GM19452 (cell line): ENCODE results near the gene UTS2R.
"Not testable (repeated sequence)": the region's sequence is repeated elsewhere in the genome, so short reads cannot be mapped to it uniquely, and the experiment has no call there.

Experiments
- ATAC-seq: cut with Tn5 transposase; IDR thresholded peaks from one replicate; pipeline ENCODE4 v1.9.1; 2021; ENCODE audit not compliant: unreplicated experiment

Gene UTS2R

DNA sequence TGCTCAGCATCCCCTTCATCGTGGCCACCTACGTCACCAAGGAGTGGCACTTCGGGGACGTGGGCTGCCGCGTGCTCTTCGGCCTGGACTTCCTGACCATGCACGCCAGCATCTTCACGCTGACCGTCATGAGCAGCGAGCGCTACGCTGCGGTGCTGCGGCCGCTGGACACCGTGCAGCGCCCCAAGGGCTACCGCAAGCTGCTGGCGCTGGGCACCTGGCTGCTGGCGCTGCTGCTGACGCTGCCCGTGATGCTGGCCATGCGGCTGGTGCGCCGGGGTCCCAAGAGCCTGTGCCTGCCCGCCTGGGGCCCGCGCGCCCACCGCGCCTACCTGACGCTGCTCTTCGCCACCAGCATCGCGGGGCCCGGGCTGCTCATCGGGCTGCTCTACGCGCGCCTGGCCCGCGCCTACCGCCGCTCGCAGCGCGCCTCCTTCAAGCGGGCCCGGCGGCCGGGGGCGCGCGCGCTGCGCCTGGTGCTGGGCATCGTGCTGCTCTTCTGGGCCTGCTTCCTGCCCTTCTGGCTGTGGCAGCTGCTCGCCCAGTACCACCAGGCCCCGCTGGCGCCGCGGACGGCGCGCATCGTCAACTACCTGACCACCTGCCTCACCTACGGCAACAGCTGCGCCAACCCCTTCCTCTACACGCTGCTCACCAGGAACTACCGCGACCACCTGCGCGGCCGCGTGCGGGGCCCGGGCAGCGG is 3.2 kb downstream of the UTS2R start:
- ATAC-seq: no peak

- ATAC-seq: no peak
Measured at GRCh38 chr17:82375359-82376041, 3.9 kb downstream of the UTS2R start.

- no peak for ATAC-seq
Measured at GRCh38 chr17:82376042-82376730, 4.6 kb downstream of the UTS2R start.

GRCh38 chr17:82377294-82377693 is 5.7 kb downstream of the UTS2R start:
- ATAC-seq: not testable (repeated sequence)

- no peak for ATAC-seq
Measured at GRCh38 chr17:82377924-82378740, 6.6 kb downstream of the UTS2R start.

DNA sequence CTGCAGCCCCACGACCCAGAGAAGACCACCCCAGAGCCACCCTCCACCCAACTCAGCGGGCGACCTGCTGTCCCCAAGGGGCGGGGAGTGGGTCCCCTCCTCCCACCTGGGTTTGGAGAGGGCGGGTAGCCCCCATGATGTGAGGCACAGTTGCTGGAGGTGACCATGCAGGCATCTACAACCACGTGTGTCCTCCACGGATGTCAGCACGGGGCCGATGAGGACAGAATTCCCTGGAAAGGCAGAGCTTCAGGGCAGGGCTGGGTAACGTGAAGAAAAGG is 7.1 kb downstream of the UTS2R start:
- ATAC-seq: no peak

DNA sequence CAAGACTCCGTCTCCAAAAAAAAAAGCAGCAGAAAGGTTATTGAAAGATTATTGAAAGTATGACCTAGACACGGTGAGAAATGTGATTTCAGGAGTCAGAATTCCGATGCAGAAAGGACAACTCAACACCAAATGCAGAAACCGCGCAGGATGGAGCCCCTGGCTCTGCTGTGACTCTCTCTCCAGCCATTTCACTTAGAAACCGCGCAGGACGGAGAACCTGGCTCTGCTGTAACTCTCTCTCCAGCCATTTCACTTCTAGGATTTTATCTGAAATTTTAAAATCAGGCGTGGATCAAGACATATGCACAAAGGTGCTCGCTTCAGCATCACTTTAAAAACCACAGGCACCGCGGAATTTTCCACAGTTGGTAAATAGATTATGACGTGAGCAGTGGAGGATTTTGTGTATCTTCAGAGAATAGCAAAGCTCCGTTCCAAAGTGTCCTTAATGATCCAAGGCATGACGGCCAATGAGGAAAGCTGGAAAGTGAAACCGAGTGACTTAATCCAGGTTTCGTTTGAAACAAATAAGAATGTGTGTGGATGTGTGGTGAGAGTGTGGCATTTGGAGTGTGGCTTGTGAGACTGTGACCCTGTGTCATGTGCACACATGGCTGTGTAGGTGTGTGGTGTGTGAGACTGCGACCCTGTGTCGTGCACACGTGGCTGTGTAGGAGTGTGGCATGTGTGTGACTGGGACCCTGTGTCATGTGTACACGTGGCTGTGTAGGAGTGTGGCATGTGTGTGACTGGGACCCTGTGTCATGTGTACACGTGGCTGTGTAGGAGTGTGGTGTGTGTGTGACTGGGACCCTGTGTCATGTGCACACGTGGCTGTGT is 9.5 kb downstream of the UTS2R start:
- no peak for ATAC-seq

DNA sequence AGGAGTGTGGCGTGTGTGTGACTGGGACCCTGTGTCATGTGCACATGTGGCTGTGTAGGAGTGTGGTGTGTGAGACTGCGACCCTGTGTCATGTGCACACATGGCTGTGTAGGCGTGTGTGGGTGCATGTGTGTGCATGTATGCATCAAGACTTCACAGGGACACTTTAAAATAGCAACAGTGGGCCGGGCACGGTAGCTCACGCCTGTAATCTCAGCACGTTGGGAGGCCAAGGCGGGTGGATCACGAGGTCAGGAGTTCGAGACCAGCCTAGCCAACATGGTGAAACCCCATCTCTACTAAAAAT is 10.1 kb downstream of the UTS2R start:
- ATAC-seq: not testable (repeated sequence)

- ATAC-seq: not testable (repeated sequence)
Measured at GRCh38 chr17:82382220-82382932, 10.8 kb downstream of the UTS2R start.

GRCh38 chr17:82382933-82383255 is 11.3 kb downstream of the UTS2R start:
- no peak for ATAC-seq

DNA sequence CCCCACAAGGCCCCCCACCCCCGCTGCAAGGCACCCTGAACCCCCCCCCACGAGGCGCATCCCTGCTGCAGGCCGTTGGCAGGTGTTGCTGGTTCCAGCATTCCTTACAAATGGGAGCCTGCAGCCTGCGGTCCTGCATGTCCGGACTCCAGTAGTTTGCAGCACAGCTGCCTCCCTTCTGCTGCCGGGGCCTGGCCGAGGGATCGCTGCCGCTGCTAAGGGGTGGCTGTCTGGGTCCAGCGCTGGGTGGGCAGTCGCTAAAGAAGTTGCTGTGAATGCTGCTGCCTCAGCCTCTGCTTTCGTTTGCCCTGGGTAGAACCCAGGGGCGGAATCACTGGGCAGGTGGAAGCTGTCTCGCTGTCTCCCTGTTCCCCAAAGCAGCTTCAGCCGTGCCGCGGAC is 11.8 kb downstream of the UTS2R start:
- ATAC-seq: no peak

DNA sequence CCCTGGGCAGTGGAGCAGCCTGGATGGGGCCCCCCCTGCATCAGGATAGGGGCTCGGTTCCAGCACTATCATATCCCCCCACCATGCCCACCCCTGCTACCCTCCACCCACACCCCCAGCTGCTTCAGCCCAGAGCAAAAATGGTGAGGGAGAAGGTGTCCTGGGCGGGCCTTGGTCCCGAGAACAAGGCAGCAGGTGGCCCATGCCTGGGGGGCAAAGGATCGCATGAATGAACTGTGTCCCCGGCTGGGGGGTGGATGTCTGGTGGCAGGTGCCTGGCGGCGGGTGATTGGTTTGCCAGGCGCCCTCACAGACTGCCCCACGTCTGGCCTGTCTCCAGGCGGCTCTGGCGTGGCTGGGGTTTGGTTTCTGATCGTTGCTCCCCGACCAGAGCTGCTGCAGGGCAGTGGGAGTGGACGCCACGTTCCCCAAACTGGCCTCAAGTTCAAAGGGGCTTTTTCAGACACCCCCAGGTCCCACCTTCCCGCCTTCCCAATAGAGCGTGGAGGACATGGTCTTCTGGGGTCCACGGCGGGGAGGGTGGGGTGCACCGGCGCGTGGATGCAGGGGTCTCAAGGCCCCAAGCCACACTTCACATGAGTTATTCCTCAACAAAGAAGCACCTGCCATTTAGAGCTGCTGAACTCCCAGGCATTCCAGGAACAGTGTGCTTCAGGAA is 12.6 kb downstream of the UTS2R start:
- no peak for ATAC-seq

- no peak for ATAC-seq
Measured at GRCh38 chr17:82384730-82385481, 13.3 kb downstream of the UTS2R start.

- no peak for ATAC-seq
Measured at GRCh38 chr17:82385559-82386254, 14.1 kb downstream of the UTS2R start.

- ATAC-seq: no peak
Measured at GRCh38 chr17:82386255-82386831, 14.8 kb downstream of the UTS2R start.

GRCh38 chr17:82386881-82387704 is 15.5 kb downstream of the UTS2R start:
- no peak for ATAC-seq

GRCh38 chr17:82387705-82388106 is 16.1 kb downstream of the UTS2R start:
- ATAC-seq: no peak
